WTC11 (cell line): ENCODE measurements around the gene GZMM. TPM values are rescaled to one million over a fixed set of nuclear protein-coding genes. Genes with fewer than 3 reads are reported as not detected.

Source experiments
- ATAC-seq: fragments of 200-7000 bp; cut with Tn5 transposase; 2 replicates; pipeline ENCODE4 v1.10.0; 2021; ENCODE audit warnings: mild to moderate bottlenecking, moderate library complexity
- CTCF ChIA-PET: fragments of 300-600 bp; sonication (Branson Sonifier 250); formaldehyde crosslinking; loops from one replicate; lab custom pipeline; 2021; ENCODE audit warnings: antibody characterized with exemption; lab: Charles Lee
- POLR2A ChIA-PET: fragments of 350-600 bp; sonication (Branson Sonifier 250); formaldehyde crosslinking; loops from one replicate; lab custom pipeline; 2021; ENCODE audit warnings: antibody characterized with exemption; lab: Charles Lee
- DNase-seq: peaks from one replicate; pipeline ENCODE4 v3.0.0; 2021; ENCODE audit warnings: low spot score
- H3K27ac Mint-ChIP-seq: 2 replicates; pipeline ENCODE4 v1.8.0; 2021; ENCODE audit warnings: mixed read lengths
- H3K27me3 Mint-ChIP-seq: 2 replicates; pipeline ENCODE4 v1.8.0; 2021; ENCODE audit warnings: low read depth, mild to moderate bottlenecking, moderate library complexity, mixed read lengths
- H3K36me3 Mint-ChIP-seq: 2 replicates; pipeline ENCODE4 v1.8.0; 2021; ENCODE audit warnings: mixed read lengths
- H3K4me1 Mint-ChIP-seq: 2 replicates; pipeline ENCODE4 v1.8.0; 2022; ENCODE audit warnings: mixed read lengths
- H3K4me3 Mint-ChIP-seq: 2 replicates; pipeline ENCODE4 v1.8.0; 2021; ENCODE audit warnings: mild to moderate bottlenecking, moderate library complexity, mixed read lengths
- H3K9me3 Mint-ChIP-seq: 2 replicates; pipeline ENCODE4 v1.8.0; 2021; ENCODE audit warnings: mixed read lengths
- ATF2 ChIP-seq: sonication (generic); formaldehyde crosslinking; IDR thresholded peaks from 2 replicates; pipeline ENCODE4 v1.8.1; 2022; ENCODE audit warnings: low read depth, missing genetic modification reagents, borderline replicate concordance
- ETV6 ChIP-seq: sonication (generic); formaldehyde crosslinking; IDR thresholded peaks from 2 replicates; pipeline ENCODE4 v1.8.1; 2022; ENCODE audit warnings: mild to moderate bottlenecking, missing genetic modification reagents
- FOXJ3 ChIP-seq: sonication (generic); formaldehyde crosslinking; IDR thresholded peaks from 2 replicates; pipeline ENCODE4 v1.9.0; 2021; ENCODE audit warnings: missing genetic modification reagents, mild to moderate bottlenecking, borderline replicate concordance
- FOXK1 ChIP-seq: sonication (generic); formaldehyde crosslinking; IDR thresholded peaks from 2 replicates; pipeline ENCODE4 v1.8.0; 2022; ENCODE audit warnings: mild to moderate bottlenecking, moderate library complexity, missing genetic modification reagents
- FOXP1 ChIP-seq: sonication (generic); formaldehyde crosslinking; IDR thresholded peaks from 2 replicates; pipeline ENCODE4 v1.8.0; 2022; ENCODE audit warnings: missing genetic modification reagents, mild to moderate bottlenecking, moderate library complexity, borderline replicate concordance
- HMGA2 ChIP-seq: fragments of 250-450 bp; sonication (Bioruptor Pico); IDR thresholded peaks from 2 replicates; pipeline ENCODE4 v1.4.0; 2021; ENCODE audit warnings: mild to moderate bottlenecking, moderate library complexity
- IRF2 ChIP-seq: sonication (generic); formaldehyde crosslinking; IDR thresholded peaks from 2 replicates; pipeline ENCODE4 v1.8.0; 2022; ENCODE audit warnings: low read depth, missing genetic modification reagents, borderline replicate concordance
- JAZF1 ChIP-seq: fragments of 250-450 bp; sonication (Bioruptor Pico); IDR thresholded peaks from 2 replicates; pipeline ENCODE4 v1.9.0; 2021; ENCODE audit warnings: moderate library complexity, mild to moderate bottlenecking, inconsistent platforms
- MYBL2 ChIP-seq: sonication (generic); formaldehyde crosslinking; IDR thresholded peaks from 2 replicates; pipeline ENCODE4 v1.8.1; 2023; ENCODE audit warnings: mild to moderate bottlenecking, moderate library complexity, missing genetic modification reagents
- NFATC4 ChIP-seq: fragments of 250-450 bp; sonication (Bioruptor Pico); IDR thresholded peaks from 2 replicates; pipeline ENCODE4 v1.9.0; 2021; ENCODE audit warnings: mild to moderate bottlenecking
- NFE2L1 ChIP-seq: sonication (generic); formaldehyde crosslinking; IDR thresholded peaks from 2 replicates; pipeline ENCODE4 v1.8.1; 2023; ENCODE audit warnings: missing genetic modification reagents
- OVOL2 ChIP-seq: fragments of 250-450 bp; sonication (Bioruptor Pico); IDR thresholded peaks from 2 replicates; pipeline ENCODE4 v1.9.0; 2021; ENCODE audit warnings: mild to moderate bottlenecking, borderline replicate concordance
- PREB ChIP-seq: sonication (generic); formaldehyde crosslinking; IDR thresholded peaks from 2 replicates; pipeline ENCODE4 v1.8.1; 2022; ENCODE audit warnings: mild to moderate bottlenecking, missing genetic modification reagents, moderate library complexity, borderline replicate concordance
- SMAD4 ChIP-seq: sonication (generic); formaldehyde crosslinking; IDR thresholded peaks from 2 replicates; pipeline ENCODE4 v1.8.0; 2022; ENCODE audit warnings: mild to moderate bottlenecking, missing genetic modification reagents
- SOX15 ChIP-seq: fragments of 250-450 bp; sonication (Bioruptor Pico); IDR thresholded peaks from 2 replicates; pipeline ENCODE4 v1.9.0; 2021; ENCODE audit warnings: mild to moderate bottlenecking
- SP1 ChIP-seq: sonication (generic); formaldehyde crosslinking; conservative IDR thresholded peaks from 2 replicates; pipeline ENCODE4 v1.8.1; 2022; ENCODE audit warnings: missing genetic modification reagents
- TEAD1 ChIP-seq: sonication (generic); formaldehyde crosslinking; IDR thresholded peaks from 2 replicates; pipeline ENCODE4 v1.8.0; 2022; ENCODE audit warnings: mild to moderate bottlenecking, missing genetic modification reagents
- TEAD4 ChIP-seq: sonication (generic); formaldehyde crosslinking; IDR thresholded peaks from 2 replicates; pipeline ENCODE4 v1.8.0; 2022; ENCODE audit warnings: mild to moderate bottlenecking, missing genetic modification reagents
- ZNF219 ChIP-seq: sonication (generic); formaldehyde crosslinking; IDR thresholded peaks from 2 replicates; pipeline ENCODE4 v1.8.0; 2023; ENCODE audit warnings: missing genetic modification reagents, mild to moderate bottlenecking, borderline replicate concordance
- ZNF232 ChIP-seq: sonication (generic); formaldehyde crosslinking; IDR thresholded peaks from 2 replicates; pipeline ENCODE4 v1.8.0; 2022; ENCODE audit warnings: mild to moderate bottlenecking, missing genetic modification reagents
- ZNF263 ChIP-seq: sonication (generic); formaldehyde crosslinking; IDR thresholded peaks from 2 replicates; pipeline ENCODE4 v1.8.1; 2022; ENCODE audit warnings: low read depth, mild to moderate bottlenecking, moderate library complexity, missing genetic modification reagents
- total RNA-seq: library from RNA; stranded (reverse); gene quantifications from 3 replicates; pipeline ENCODE4 v1.2.3, GENCODE V29; 2021
- TF ChIP-seq, protein P1 (sequence below): fragments of 250-450 bp; sonication (Bioruptor Pico); IDR thresholded peaks from 2 replicates; pipeline ENCODE4 v1.9.0; 2021; ENCODE audit warnings: mild to moderate bottlenecking
- TF ChIP-seq, protein P2 (sequence below): fragments of 200-600 bp; IDR thresholded peaks from 2 replicates; pipeline ENCODE4 v1.8.0; 2022; ENCODE audit warnings: antibody characterized with exemption
- TF ChIP-seq, protein P3 (sequence below): sonication (generic); formaldehyde crosslinking; IDR thresholded peaks from 2 replicates; pipeline ENCODE4 v1.8.1; 2022; ENCODE audit warnings: mild to moderate bottlenecking, moderate library complexity, missing genetic modification reagents

The GZMM gene
- total RNA-seq, 1 experiment from 2014 or later = 0.68 TPM

- TF ChIP-seq PREB (CRISPR knock-in tag) (peak; percentile 53; the same call in 1 of the 2 replicates), FOXJ3 (CRISPR knock-in tag) (no peak), TEAD1 (no peak)
Observed at GRCh38 chr19:507286-508203, 36.3 kb upstream of the GZMM start, which contains the start of gene TPGS1 (continued).

DNA sequence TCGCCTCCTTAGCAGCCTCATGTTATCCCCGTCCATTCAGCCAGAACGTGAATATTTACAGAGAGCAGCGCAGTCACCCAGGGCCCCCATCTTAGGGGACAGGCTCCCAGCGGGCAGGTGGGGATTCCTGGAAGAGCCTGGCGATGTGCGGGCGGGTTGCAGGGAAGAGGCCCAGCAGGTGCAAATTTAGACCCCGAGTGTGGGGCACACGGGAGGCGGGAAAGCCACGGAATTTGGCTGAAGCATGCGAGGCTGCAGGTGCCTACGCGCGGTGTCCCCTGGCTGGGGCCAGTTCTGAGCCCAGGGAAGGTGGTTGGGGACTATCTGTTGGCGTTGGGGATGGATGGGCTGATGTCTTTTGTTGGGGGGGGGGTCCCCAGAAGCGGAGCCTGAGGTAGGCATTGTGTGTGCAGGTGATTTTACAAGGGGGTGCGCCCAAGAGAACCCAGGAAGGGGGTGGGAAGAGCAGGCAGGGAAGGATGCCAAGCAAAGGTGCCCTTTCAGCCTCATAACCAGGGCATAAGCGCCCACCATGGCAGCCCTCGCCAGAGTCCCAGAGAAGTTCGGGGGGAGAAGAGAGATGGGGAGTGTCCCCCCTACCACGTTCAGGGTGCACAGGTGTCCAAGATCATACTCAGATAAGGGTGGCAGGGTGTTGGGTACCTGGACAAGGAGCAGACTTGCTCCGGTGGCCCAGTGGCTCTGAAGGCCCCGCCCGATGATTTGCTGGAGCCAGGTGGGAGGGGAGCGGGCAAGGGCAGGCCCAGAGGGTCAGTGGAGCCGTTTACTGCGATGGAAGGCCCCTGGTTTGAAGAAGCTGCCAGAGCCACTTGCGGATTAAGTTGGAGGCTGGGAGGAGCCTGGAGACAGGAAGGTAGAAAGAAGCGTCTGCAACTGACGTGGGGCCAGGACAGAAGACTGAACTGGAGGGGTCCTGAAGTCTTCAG is 35.4 kb upstream of the GZMM start:
- TF ChIP-seq ZNF263 (no peak), SOX15 (CRISPR knock-in tag) (no peak), ZNF219 (CRISPR knock-in tag) (no peak), TEAD4 (CRISPR knock-in tag) (no peak), HMGA2 (CRISPR knock-in tag) (no peak), MYBL2 (CRISPR knock-in tag) (no peak), IRF2 (no peak), NFATC4 (CRISPR knock-in tag) (no peak), ETV6 (CRISPR knock-in tag) (no peak), NFE2L1 (CRISPR knock-in tag) (no peak)
- TF ChIP-seq, protein P1, sequence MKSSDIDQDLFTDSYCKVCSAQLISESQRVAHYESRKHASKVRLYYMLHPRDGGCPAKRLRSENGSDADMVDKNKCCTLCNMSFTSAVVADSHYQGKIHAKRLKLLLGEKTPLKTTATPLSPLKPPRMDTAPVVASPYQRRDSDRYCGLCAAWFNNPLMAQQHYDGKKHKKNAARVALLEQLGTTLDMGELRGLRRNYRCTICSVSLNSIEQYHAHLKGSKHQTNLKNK (CRISPR knock-in tag) = no peak
- Mint-ChIP-seq H3K4me3 (peak overlapping the region; percentile 93), H3K4me1 (peaks cover 18% of the 10 kb centered on the region), H3K27ac (peak overlapping the region; percentile 57; the same call in 1 of the 2 replicates), H3K36me3 (peaks cover 13% of the 10 kb centered on the region), H3K9me3 (peaks cover 8% of the 10 kb centered on the region; the same call in 1 of the 2 replicates), H3K27me3 (peaks cover 5% of the 10 kb centered on the region)
- POLR2A ChIA-PET = no interaction called here
- ATAC-seq = no peak
- DNase-seq = no peak
- CTCF ChIA-PET = interaction anchor here (2.3 to 3.6 kb wide), 2 partner anchors 21 to 22 kb away, joined by 10 to 82 read pairs; partner anchors contain the start of gene CDC34

DNA sequence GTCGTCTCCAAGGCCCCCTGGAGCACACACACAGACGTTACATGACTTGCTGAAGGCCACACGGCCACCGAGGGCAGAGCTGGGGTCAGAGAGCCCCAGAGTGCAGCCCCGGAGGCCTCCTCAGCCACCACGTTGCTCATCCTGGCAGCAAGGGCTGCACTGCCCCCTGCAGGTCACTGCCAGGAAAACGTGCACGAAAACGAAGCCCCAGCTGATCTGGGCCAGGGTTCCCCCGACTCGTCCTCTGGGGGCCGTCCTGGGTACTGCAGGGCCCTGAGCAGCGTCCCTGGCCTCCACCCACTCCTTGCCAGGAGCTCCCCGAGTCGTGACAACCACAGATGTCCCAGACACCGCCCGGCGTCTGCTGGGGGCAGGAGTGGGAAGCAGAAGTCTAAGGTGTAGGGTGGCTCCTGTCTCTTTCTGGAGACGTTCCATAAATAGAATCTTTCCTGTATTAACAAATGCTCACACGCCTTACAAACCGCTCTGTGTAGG is 33.2 kb upstream of the GZMM start:
- H3K9me3 Mint-ChIP-seq = peaks cover 8% of the 10 kb centered on the region; the same call in 1 of the 2 replicates
- ChIA-PET CTCF (interaction anchor here (0.6 to 3.6 kb wide), 56 partner anchors 8 to 962 kb away, joined by 3 to 82 read pairs (median 4); partner anchors contain the start of genes BSG, C2CD4C, CDC34 and MADCAM1), POLR2A (interaction anchor here (0.7 to 1.6 kb wide), 5 partner anchors 8 to 121 kb away, joined by 4 to 6 read pairs (median 4); partner anchors contain the start of gene BSG)
- ATAC-seq (peak; percentile 42), DNase-seq (peak; percentile 96)
- H3K4me3 Mint-ChIP-seq = peak overlapping the region; percentile 53
- no peak overlapping the region for H3K27ac Mint-ChIP-seq
- H3K27me3 Mint-ChIP-seq = peaks cover 10% of the 10 kb centered on the region
- H3K4me1 Mint-ChIP-seq = peaks cover 18% of the 10 kb centered on the region
- peaks cover 13% of the 10 kb centered on the region for H3K36me3 Mint-ChIP-seq
- TF ChIP-seq FOXP1 (peak; percentile 65; the same call in 1 of the 2 replicates), SMAD4 (CRISPR knock-in tag) (no peak), HMGA2 (CRISPR knock-in tag) (no peak), SP1 (peak; percentile 53; the same call in 1 of the 2 replicates), ATF2 (CRISPR knock-in tag) (no peak), ZNF232 (CRISPR knock-in tag) (no peak), MYBL2 (CRISPR knock-in tag) (0 out of 2 replicates have a peak, but pooled peaks have one; percentile 26), FOXK1 (0 out of 2 replicates have a peak, but pooled peaks have one; percentile 43), JAZF1 (no peak), OVOL2 (CRISPR knock-in tag) (no peak)
- TF ChIP-seq, protein P2, sequence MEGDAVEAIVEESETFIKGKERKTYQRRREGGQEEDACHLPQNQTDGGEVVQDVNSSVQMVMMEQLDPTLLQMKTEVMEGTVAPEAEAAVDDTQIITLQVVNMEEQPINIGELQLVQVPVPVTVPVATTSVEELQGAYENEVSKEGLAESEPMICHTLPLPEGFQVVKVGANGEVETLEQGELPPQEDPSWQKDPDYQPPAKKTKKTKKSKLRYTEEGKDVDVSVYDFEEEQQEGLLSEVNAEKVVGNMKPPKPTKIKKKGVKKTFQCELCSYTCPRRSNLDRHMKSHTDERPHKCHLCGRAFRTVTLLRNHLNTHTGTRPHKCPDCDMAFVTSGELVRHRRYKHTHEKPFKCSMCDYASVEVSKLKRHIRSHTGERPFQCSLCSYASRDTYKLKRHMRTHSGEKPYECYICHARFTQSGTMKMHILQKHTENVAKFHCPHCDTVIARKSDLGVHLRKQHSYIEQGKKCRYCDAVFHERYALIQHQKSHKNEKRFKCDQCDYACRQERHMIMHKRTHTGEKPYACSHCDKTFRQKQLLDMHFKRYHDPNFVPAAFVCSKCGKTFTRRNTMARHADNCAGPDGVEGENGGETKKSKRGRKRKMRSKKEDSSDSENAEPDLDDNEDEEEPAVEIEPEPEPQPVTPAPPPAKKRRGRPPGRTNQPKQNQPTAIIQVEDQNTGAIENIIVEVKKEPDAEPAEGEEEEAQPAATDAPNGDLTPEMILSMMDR = peak; percentile 99
- TF ChIP-seq, protein P3, sequence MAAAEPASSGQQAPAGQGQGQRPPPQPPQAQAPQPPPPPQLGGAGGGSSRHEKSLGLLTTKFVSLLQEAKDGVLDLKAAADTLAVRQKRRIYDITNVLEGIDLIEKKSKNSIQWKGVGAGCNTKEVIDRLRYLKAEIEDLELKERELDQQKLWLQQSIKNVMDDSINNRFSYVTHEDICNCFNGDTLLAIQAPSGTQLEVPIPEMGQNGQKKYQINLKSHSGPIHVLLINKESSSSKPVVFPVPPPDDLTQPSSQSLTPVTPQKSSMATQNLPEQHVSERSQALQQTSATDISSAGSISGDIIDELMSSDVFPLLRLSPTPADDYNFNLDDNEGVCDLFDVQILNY (CRISPR knock-in tag) = no peak
